HG03575 (cell line): ENCODE results near the gene HMG20B.
A peak's percentile ranks its signal among the peaks of the same experiment; 100 is the strongest.
"Not testable (repeated sequence)": the region's sequence is repeated elsewhere in the genome, so short reads cannot be mapped to it uniquely, and the experiment has no call there.

ENCODE experiments used
- ATAC-seq: cut with Tn5 transposase; IDR thresholded peaks from one replicate; pipeline ENCODE4 v1.9.1; 2021; ENCODE audit not compliant: unreplicated experiment, insufficient number of reproducible peaks, low FRiP score; ENCODE audit errors: extremely low read depth

HMG20B gene

DNA sequence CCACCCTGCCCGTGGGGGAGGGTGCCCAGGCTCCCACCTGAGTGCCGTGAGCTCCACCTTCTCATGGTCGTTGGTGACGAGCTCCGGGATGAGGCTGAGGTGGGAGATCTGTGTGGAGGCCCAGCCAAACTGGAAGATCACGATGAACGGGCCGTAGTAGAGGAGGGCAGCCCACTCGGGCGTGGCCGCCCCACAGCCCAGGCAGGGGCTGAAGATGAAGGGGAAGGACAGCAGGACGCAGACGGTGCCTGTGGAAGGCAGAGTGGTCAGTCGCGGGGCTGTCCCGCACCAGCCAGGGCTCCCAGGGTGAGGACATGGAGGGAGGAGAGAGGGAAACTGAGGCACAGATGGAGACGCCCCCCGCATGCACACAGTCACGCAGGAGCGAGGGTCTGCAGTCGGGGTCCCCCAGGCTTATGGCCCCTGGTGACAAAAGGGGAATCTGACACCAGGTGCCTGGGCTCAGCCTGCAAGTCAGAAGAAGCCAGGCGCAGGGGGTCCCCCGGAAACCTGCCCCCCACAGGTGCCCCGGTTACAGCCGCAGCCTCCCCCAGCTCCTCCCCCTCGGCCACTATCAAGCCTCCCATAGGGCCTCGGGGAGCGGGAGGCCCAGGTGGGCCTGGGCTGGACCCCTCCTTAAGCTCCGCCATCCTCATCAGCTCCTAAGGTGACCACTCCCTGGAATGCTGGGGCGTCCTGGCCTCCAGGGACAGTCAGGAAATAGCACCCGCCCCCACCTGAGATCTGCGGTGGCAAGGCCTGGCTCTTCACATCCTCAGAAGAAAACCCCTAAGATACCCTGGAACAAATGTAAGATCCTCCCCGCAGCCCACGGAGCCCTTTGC is 21.6 kb upstream of the HMG20B start:
- ATAC-seq = no peak

DNA sequence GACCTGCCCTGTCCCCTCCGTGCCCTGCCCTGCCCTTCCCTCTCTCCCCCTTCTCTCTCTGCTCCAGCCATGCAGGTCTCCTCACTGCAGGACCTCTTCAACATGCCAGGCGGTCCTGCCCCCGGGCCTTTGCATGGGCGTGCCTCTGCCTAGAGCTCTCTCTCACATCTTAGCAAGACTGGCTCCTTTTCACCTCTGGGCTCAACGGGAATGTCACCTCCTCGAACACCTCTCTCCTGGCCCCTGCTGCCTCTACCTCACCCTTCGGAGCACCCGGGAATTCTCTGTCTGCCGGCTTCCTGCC is 21.0 kb upstream of the HMG20B start:
- no peak for ATAC-seq

DNA sequence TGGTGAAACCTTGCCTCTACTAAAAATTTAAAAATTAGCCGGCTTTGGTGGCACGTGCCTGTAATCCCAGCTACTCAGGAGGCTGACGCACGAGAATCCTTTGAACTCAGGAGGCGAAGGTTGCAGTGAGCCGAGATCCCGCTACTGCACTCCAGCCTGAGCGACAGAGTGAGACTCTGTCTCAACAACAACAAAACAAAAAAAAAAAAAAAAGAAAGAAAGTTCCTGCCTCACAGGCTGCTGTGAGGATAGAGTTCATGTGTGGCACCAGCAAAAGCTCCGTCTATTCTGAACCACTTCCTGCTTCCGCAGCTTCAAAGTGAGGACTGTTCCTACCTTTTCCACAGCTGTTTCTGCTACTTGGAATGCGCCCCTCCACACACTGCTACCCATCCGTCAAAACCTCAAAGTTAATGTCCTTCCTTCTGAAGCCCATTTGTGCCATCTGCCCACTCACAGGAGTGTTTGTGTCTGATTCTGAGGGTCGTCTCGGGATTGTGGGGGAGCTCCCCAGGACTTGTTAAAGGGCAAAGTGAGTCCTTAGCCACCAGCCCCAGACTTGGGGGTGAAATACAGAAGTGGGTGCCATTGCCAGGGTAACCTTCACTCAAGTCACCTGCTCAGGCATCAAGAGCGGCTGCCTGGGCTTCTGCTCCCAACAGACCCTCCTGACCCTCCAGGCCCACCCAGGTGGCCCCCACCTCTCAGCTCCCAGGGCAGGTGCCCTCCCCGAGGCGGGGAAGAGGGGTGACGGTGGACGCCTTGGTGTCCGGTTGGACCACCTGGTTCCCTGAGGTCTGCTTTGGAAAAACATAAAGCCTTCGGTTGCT is 18.3 kb upstream of the HMG20B start:
- ATAC-seq = no peak

DNA sequence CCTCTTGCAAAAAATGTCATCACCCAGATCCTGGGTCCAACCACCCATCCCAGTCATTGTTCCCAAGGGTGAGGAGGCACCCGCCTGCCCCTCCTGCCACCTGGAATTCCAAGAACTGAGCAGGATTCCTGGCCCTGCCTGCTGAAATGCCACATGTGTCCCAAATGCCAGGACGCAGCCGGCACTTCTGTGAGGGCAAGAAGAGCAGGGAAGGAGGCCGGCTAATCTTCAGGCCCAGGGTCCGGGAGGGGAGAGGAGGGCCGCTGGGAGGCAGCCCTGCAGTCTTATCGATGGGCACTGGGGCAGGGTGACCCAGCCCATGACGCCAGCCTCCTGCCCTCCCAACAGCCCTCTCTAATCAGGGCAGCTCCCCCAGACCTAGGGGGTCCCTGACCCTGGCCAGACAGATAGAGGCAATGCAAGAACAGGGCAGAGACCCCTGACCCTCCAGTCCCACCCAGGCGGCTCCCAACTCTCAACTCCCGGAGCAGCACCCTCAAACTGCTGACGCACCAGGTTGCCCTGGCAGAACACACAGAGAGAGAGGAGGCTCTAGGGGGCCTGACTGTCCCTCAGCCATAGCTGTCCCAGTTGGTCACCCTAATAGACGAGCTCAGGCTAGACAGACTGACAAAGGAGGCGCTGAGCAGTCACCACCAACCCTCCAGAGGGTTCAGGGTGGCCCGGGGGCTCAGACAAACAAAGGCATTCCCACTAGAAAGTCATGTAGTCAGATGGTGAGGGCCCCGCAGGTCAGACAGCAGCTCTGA is 16.9 kb upstream of the HMG20B start:
- no peak for ATAC-seq

DNA sequence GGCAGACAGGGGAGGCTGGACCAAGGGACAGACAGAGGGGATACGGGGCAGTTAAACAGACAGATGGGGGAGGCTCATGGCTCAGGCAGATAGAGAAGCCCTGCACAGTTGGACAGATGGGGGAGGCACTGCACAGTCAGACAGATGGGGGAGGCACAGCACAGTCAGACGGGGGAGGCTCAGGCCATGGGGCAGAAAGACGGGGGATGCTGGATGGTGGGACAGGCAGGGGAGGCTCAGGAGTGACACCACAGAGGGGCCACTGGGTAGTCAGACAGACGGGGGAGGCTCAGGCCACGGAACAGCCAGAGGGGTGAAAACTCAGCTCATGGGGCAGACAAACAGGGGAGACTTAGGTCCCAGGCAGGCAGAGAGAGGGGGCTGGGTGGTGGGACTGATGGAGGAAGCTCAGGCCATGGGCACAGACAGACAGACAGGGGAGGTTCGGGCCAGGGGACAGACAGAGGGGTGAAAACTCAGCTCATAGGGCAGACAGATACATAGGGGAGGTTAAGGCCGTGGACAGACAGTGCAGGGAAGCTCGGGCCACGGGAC is 16.2 kb upstream of the HMG20B start:
- no peak for ATAC-seq

DNA sequence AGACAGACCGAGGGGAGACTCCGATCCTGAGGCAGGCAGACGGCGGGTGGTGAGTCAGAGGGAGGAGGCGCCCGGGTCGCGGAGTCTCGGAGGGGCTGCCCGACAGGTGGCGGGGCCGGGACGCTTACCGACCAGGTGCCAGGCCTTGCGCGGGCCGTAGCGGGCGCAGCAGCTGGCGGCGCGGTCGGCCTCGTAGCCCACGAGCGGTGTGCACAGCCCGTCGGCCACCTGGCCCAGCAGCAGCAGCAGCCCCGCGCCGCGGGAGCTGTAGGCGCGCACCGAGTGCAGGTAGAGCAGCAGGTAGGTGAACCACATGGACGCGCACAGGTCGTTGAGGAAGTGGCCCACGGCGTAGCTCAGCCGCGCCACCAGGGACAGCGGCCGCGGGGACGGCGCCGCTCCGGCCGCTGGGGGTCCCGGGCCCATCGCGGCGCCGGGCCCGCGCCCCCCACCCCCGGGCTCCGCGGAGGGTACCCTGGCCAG is 15.7 kb upstream of the HMG20B start:
- ATAC-seq = no peak

DNA sequence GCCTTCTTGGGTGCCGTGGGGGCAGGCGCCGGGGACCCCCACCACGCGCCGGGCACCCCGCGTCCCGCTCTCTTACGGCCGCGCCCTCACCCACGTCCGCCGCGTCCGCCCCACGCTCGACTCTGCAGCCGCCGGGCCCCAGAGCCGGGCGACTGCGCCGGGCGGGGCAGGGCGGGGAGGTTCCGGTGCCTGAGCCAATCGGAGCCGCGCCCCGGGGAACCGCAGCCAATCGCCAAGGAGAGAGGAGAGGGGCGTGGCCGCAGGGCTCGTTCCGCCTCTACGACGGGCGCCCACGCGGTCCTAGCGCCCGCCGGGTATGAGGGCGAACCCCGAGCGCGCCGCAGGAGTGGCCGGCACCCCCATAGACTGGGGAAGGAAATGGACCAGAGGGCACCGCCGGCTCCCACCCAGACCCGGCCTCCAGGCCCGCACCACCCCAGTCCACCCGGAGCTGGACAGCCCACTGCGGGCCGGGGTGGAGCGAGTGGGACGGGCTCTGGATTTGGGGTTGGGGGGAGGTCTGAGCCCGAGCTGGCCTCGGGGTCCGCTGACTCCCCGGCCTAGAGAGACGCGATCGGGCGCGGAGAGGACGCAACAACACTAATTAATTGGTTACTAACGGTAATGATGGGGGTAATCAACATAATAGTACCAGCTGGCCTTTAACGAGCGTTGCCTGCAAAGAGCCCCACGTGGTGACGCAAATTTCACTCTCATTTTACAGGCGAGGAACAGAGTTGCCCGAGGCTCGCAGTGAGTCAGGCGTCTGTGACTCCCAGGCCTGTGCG is 15.1 kb upstream of the HMG20B start, which contains the start of gene MFSD12:
Gene MFSD12, minus strand, starts transcription at position 126 of the 788 bp plus-strand sequence. CDS start 183 bp downstream, outside the sequence.
- peak; percentile 38 for ATAC-seq

DNA sequence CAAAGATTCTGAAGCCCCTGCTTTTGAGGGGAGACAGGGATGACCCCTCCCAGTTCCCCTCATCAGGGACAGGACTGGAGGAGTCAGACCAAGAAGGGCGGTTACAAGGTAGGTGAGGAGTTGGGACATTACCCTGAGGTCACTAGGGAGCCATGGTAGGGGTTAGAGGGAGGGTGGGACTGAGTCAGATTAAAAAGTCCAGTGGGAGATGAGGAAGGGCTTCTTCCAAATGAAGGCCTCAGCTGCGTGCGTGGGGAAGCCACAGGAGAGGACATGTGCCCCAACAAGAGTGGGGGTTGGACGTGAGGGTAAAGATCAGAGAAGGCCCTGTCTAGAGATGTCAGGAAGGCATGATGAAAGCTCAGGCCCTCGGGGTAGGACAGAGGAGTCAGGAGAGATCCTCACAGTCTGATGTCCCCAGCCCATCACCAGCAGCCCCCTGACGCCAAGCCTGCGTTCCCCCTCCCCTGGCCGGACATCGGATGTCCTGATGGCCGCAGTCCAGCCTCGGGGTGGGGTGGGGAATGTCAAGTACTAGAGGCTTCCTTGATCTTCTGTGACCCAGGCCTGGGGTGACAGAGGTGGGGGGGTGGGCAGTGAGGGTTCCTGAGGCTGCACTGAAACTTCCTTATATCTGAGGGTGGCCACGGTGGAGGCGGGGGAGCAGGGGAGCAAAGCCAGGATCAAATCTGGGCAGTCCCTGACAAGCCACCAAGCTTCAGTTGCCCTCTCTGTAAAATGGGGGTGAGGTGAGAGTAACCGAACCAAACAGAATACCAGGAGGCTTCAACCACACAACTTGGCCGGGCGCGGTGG is 8.8 kb upstream of the HMG20B start:
- ATAC-seq = no peak

DNA sequence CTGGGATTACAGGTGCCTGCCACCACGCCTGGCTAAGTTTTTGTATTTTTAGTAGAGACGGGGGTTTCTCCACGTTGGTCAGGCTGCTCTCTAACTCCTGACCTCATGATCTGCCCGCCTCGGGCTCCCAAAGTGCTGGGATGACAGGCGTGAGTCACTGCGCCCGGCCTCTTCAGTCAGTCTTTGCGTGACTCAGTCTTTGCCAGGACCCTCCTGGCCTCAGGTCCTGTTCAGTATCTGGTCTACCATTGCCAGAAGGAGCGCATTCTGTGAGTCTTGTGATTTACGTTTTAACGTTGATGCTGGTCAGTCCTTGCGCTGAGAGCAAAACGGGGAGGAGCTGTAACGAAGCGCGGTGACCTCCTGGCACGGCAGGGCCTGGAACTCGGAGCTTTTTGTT is 7.6 kb upstream of the HMG20B start:
- ATAC-seq = no peak

DNA sequence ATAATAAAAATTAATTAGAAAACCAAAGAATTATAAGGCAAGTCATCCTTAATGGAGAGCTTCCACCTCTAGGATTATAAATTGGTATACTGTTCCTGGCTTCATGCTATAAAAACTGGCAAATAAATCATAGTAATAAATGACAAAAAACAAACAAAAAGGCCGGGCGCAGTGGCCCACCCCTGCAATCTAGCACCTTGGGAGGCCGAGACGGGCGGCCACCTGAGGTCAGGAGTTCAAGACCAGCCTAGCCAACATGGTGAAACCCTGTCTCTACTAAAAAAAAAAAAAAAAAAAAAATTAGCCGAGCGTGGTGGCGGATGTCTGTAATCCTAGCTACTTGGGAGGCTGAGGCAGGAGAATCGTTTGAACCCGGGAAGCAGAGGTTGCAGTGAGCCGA is 2.7 kb upstream of the HMG20B start:
- not testable (repeated sequence) for ATAC-seq

DNA sequence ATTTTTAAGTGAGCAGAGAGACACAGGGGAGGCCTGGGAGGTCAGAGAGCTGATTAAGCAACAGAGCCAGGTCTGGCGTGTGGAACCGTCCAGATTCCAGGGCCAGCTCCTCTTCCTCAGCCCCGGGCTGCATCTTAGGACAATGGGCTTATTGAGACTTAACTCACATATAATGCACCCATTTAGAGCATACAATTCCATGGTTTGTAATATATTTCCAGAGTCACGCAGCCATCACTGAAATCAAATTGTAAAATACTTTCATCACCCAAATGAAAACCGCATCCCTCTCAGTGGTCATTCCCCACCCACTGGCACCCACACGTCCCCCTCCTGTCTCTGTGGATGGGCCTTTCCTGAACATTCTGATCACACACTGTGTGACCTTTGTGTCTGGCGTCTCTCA is 2.1 kb upstream of the HMG20B start:
- ATAC-seq = no peak

DNA sequence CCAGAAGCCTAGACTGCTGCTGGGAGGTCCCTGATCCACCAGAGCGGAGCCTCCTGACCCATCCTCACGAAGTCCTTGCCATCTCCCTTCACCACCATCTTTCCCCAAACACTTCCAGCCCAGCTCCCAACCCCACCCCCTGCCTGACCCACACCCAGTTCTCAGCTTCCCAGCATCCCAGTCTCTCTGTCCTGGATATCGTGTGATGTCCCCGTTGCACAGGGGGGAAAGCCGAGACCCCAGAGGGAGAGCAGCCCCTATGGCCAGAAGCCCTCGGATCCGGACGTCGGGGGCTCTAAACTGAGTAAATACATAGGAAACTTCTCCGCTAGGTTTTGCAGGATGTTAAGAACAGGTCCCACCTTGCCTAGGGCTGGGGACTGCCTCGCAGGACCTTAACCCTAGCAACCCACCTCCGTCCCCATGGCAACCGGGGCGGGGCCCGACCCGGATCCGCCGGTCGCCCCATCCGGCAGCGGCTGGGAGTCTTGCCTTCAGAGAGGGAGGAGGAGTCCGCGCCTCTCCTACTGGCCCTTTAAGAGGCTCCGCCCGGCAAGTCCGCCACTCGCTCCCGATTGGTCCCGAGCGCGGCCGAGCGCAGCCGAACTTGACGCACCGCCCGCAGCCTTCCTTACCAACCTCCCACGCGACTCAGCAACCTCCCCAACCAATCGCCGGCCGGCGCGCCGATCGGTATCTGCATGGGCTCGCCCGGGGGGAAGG is 451 bp upstream of the HMG20B start:
- ATAC-seq = peak; percentile 77

DNA sequence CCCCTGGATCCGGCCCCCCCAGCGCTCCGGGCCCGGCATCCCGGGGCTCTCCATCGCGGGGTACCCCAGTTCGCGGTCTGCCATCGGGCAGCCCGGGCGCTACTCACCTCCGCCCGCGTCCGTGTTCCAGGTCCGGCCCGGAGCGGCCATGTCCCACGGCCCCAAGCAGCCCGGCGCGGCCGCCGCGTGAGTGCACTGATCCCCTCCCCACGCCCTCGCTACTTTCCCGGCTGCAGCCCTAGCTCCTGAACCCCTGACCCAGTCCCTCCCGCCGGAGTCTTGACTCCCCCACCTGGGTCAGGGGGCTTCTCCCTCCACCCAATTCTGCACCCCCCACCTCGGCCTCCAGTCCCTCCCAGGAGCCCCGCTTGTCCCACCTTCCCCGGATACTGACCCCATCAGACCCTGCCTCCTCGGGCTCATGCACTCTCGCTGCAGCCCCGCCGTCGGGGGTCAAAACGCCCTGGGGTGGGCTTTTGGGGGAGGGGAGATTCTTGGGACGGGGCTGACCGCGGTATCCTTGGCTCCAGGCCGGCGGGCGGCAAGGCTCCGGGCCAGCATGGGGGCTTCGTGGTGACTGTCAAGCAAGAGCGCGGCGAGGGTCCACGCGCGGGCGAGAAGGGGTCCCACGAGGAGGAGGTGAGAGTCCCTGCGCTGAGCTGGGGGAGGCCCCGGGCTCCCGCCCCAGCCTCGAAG is 566 bp downstream of the HMG20B start:
- ATAC-seq = no peak

DNA sequence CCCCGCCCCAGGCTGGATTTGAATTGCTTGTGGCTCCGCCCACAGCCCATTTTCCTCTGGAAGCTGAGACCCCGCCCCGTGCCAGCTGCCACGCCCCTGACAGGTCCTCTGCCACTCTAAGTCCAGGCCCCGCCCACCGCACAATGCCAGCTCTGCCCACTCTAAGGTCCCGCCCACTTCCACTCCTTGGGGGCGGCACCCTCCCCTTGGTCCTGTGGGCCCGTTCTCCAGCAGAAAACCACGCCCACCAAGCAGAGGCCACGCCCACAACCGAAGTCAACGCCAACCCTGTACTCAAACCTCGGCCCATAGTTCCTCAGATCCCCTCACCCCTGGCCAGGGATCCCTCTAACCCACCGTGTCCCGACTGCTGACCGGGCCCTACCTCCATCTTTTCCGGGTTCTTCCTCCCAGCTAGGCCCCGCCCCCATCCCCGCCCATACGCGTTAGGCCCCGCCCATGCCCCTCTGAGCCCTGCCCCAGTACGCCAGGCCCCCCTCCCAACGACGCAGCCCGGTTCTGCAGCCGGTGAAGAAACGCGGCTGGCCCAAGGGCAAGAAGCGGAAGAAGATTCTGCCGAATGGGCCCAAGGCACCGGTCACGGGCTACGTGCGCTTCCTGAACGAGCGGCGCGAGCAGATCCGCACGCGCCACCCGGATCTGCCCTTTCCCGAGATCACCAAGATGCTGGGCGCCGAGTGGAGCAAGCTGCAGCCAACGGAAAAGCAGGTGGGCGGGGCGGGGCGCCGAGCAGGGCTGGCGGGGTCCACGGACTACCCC is 1.3 kb downstream of the HMG20B start:
- no peak for ATAC-seq

DNA sequence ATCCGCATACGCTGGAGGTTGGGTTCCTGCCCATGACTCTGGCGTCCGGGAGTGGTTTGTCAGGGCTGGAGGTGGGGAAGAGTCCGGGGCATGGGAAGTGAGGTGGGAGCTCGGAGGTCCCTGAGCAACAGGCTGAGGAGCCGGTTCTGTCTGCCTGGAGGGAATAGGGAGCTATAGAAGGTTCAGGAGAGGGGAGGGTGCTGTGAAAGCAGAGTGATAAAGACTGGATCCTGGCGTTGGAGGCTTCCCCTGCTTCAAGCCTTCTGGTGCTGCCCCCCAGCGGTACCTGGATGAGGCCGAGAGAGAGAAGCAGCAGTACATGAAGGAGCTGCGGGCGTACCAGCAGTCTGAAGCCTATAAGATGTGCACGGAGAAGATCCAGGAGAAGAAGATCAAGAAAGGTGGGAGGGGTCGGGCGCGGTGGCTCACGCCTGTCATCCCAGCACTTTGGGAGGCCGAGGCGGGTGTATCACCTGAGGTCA is 2.6 kb downstream of the HMG20B start:
- ATAC-seq = no peak
